GM23338 (cell line): Measurements from ENCODE around the gene PPME1. TPM values are rescaled to one million over a fixed set of nuclear protein-coding genes. Genes with fewer than 3 reads are reported as not detected.

Source experiments
- ATAC-seq: fragments of 200-7000 bp; cut with Tn5 transposase; 3 replicates; pipeline ENCODE4 v1.9.1; 2020
- DNase-seq: peaks from one replicate; pipeline ENCODE4 v3.0.0-alpha.2; 2015; ENCODE audit warnings: low spot score
- H2AFZ ChIP-seq: fragments of 200-600 bp; sonication (generic); 2 replicates; pipeline ENCODE4 v1.8.0; 2016; ENCODE audit warnings: antibody characterized with exemption, mild to moderate bottlenecking, moderate library complexity
- H3F3A ChIP-seq: fragments of 200-600 bp; sonication (generic); replicated peaks from 2 replicates; pipeline ENCODE4 v1.8.0; 2017; ENCODE audit warnings: antibody characterized with exemption, mixed run types, low read depth
- H3K27ac ChIP-seq: fragments of 200-600 bp; sonication (generic); 2 replicates; pipeline ENCODE4 v1.6.1; 2016; ENCODE audit warnings: low read depth
- H3K27me3 ChIP-seq: fragments of 200-600 bp; sonication (generic); 2 replicates; pipeline ENCODE4 v1.8.0; 2016; ENCODE audit warnings: mild to moderate bottlenecking, mixed run types, moderate library complexity; ENCODE audit not compliant: insufficient read depth
- H3K36me3 ChIP-seq: fragments of 200-600 bp; sonication (generic); 2 replicates; pipeline ENCODE4 v1.8.0; 2016; ENCODE audit warnings: mild to moderate bottlenecking; ENCODE audit not compliant: insufficient read depth
- H3K4me1 ChIP-seq: fragments of 200-600 bp; sonication (generic); 2 replicates; pipeline ENCODE4 v1.8.0; 2016; ENCODE audit warnings: mild to moderate bottlenecking, moderate library complexity; ENCODE audit not compliant: insufficient read depth
- H3K4me2 ChIP-seq: fragments of 200-600 bp; sonication (generic); 2 replicates; pipeline ENCODE4 v1.7.1; 2017; ENCODE audit warnings: mixed run types
- H3K4me3 ChIP-seq: fragments of 200-600 bp; sonication (generic); 2 replicates; pipeline ENCODE4 v1.6.1; 2016; ENCODE audit warnings: mixed run types
- H3K79me2 ChIP-seq: fragments of 200-600 bp; sonication (generic); replicated peaks from 2 replicates; pipeline ENCODE4 v1.8.0; 2017; ENCODE audit warnings: mild to moderate bottlenecking; ENCODE audit not compliant: insufficient read depth
- H3K9me2 ChIP-seq: fragments of 200-600 bp; sonication (generic); 2 replicates; pipeline ENCODE4 v1.8.0; 2017; ENCODE audit not compliant: insufficient read depth
- H4K20me1 ChIP-seq: fragments of 200-600 bp; sonication (generic); replicated peaks from 2 replicates; pipeline ENCODE4 v1.8.0; 2017; ENCODE audit warnings: mild to moderate bottlenecking; ENCODE audit not compliant: insufficient read depth
- H3K27ac Mint-ChIP-seq: 2 replicates; pipeline ENCODE4 v1.8.0; 2020; ENCODE audit warnings: inconsistent platforms, mild to moderate bottlenecking, moderate library complexity, mixed read lengths
- H3K27me3 Mint-ChIP-seq: 3 replicates; pipeline ENCODE4 v1.8.0; 2022; ENCODE audit warnings: low read depth, mild to moderate bottlenecking, moderate library complexity, mixed read lengths, inconsistent platforms; ENCODE audit not compliant: insufficient read depth, poor library complexity
- H3K36me3 Mint-ChIP-seq: 3 replicates; pipeline ENCODE4 v1.8.0; 2021; ENCODE audit warnings: low read depth, mild to moderate bottlenecking, inconsistent platforms, moderate library complexity, mixed read lengths
- H3K4me1 Mint-ChIP-seq: 3 replicates; pipeline ENCODE4 v1.8.0; 2020; ENCODE audit warnings: mild to moderate bottlenecking, inconsistent platforms, mixed read lengths
- H3K4me3 Mint-ChIP-seq: 3 replicates; pipeline ENCODE4 v1.8.0; 2021; ENCODE audit warnings: moderate library complexity, mild to moderate bottlenecking, inconsistent platforms, mixed read lengths
- H3K9me3 Mint-ChIP-seq: 3 replicates; pipeline ENCODE4 v1.8.0; 2020; ENCODE audit warnings: moderate library complexity, mild to moderate bottlenecking, inconsistent platforms, mixed read lengths
- CREB1 ChIP-seq: fragments of 250-450 bp; sonication (Bioruptor Pico); IDR thresholded peaks from 2 replicates; pipeline ENCODE4 v1.5.0; 2020; ENCODE audit warnings: low read depth, mild to moderate bottlenecking, moderate library complexity
- ETS1 ChIP-seq: IDR thresholded peaks from 2 replicates; pipeline ENCODE4 v1.6.1; 2016; ENCODE audit warnings: antibody characterized with exemption
- EZH2 ChIP-seq: fragments of 200-600 bp; sonication (generic); IDR thresholded peaks from one replicate; pipeline ENCODE4 v1.8.0; 2017; ENCODE audit warnings: antibody characterized with exemption, mild to moderate bottlenecking, low read depth; ENCODE audit not compliant: unreplicated experiment
- EZH2phosphoT487 ChIP-seq: fragments of 200-600 bp; sonication (generic); IDR thresholded peaks from one replicate; pipeline ENCODE4 v1.8.1; 2018; ENCODE audit warnings: antibody characterized with exemption; ENCODE audit not compliant: unreplicated experiment
- JUNB ChIP-seq: IDR thresholded peaks from one replicate; pipeline ENCODE4 v1.6.1; 2016; ENCODE audit warnings: antibody characterized with exemption; ENCODE audit not compliant: unreplicated experiment
- NANOG ChIP-seq: IDR thresholded peaks from 2 replicates; pipeline ENCODE4 v1.6.1; 2016; ENCODE audit warnings: antibody characterized with exemption, borderline replicate concordance
- POLR2AphosphoS5 ChIP-seq: IDR thresholded peaks from 2 replicates; pipeline ENCODE4 v1.6.1; 2016; ENCODE audit warnings: antibody characterized with exemption, low read depth
- REST ChIP-seq: IDR thresholded peaks from one replicate; pipeline ENCODE4 v1.6.1; 2018; ENCODE audit warnings: antibody characterized with exemption; ENCODE audit not compliant: unreplicated experiment
- STAT1 ChIP-seq: IDR thresholded peaks from one replicate; pipeline ENCODE4 v1.6.1; 2016; ENCODE audit warnings: antibody characterized with exemption; ENCODE audit not compliant: unreplicated experiment
- ZNF114 ChIP-seq: fragments of 250-450 bp; sonication (Bioruptor Pico); IDR thresholded peaks from 2 replicates; pipeline ENCODE4 v1.5.0; 2020; ENCODE audit warnings: mild to moderate bottlenecking, moderate library complexity
- ZNF331 ChIP-seq: fragments of 250-450 bp; sonication (Bioruptor Pico); IDR thresholded peaks from 2 replicates; pipeline ENCODE4 v1.5.0; 2020; ENCODE audit warnings: low read depth, mild to moderate bottlenecking, moderate library complexity
- polyA plus RNA-seq: library from polyadenylated mRNA; unstranded; fragments of >200 nt; fragmentation: Nextera tagmentation; extraction: Ambion mirVana; gene quantifications from 2 replicates; pipeline ENCODE4 v1.2.1, GENCODE V29; 2016
- total RNA-seq: library from RNA; depleted of rRNA; stranded (reverse); fragments of >200 nt; shearing (Covaris generic); gene quantifications from 2 replicates; pipeline ENCODE4 v1.2.3, GENCODE V29; 2014

Gene PPME1
- total and polyA plus RNA-seq, 2 experiments from 2014 or later, result 32.1 to 37.2 TPM

- no peak for TF ChIP-seq ZNF114
Measured at GRCh38 chr11:74204701-74205100, 33.6 kb downstream of the PPME1 start (continued).

GRCh38 chr11:74205181-74205580 is 34.1 kb downstream of the PPME1 start:
- Mint-ChIP-seq H3K9me3 (no peaks in the 10 kb centered on the region), H3K4me1 (peaks cover 2% of the 10 kb centered on the region; the same call in 1 of the 3 replicates), H3K36me3 (peaks cover 7% of the 10 kb centered on the region; the same call in 2 of the 3 replicates), H3K27me3 (no peaks in the 10 kb centered on the region), H3K27ac (no peak overlapping the region), H3K4me3 (no peak overlapping the region)
- TF ChIP-seq CREB1 (CRISPR knock-in tag) (no peak), EZH2phosphoT487 (no peak), NANOG (no peak), STAT1 (no peak), ETS1 (no peak), EZH2 (no peak), POLR2AphosphoS5 (no peak), JUNB (no peak)
- no peak overlapping the region for H2AFZ ChIP-seq
- H3K9me2 ChIP-seq, result no peaks in the 10 kb centered on the region
- H3F3A ChIP-seq, result no peaks in the 10 kb centered on the region
- no peak overlapping the region for H3K4me2 ChIP-seq
- no peaks in the 10 kb centered on the region for H3K36me3 ChIP-seq
- H3K27me3 ChIP-seq, result no peaks in the 10 kb centered on the region
- 0 out of 2 replicates have a peak, but pooled peaks cover 3% of the 10 kb centered on the region for H4K20me1 ChIP-seq
- H3K79me2 ChIP-seq, result no peaks in the 10 kb centered on the region
- H3K27ac ChIP-seq, result no peak overlapping the region
- DNase-seq (no peak), ATAC-seq (no peak)
- no peak overlapping the region for H3K4me3 ChIP-seq
- no peaks in the 10 kb centered on the region for H3K4me1 ChIP-seq

GRCh38 chr11:74206746-74207145 is 35.7 kb downstream of the PPME1 start:
- no peak overlapping the region for H3K27ac Mint-ChIP-seq
- H3K27ac ChIP-seq, result no peak overlapping the region
- peaks cover 9% of the 10 kb centered on the region for H3K36me3 Mint-ChIP-seq
- H3K27me3 ChIP-seq, result no peaks in the 10 kb centered on the region
- H3K4me3 ChIP-seq, result no peak overlapping the region
- no peaks in the 10 kb centered on the region for H3K27me3 Mint-ChIP-seq
- H3K4me2 ChIP-seq, result no peak overlapping the region
- no peaks in the 10 kb centered on the region for H3K79me2 ChIP-seq
- no peaks in the 10 kb centered on the region for H3K9me2 ChIP-seq
- no peak overlapping the region for H3K4me3 Mint-ChIP-seq
- no peak overlapping the region for H2AFZ ChIP-seq
- no peaks in the 10 kb centered on the region for H3K4me1 ChIP-seq
- H3F3A ChIP-seq, result no peaks in the 10 kb centered on the region
- no peaks in the 10 kb centered on the region for H3K9me3 Mint-ChIP-seq
- ATAC-seq (no peak), DNase-seq (no peak)
- H3K4me1 Mint-ChIP-seq, result peaks cover 5% of the 10 kb centered on the region
- no peaks in the 10 kb centered on the region for H3K36me3 ChIP-seq
- 0 out of 2 replicates have a peak, but pooled peaks cover 3% of the 10 kb centered on the region for H4K20me1 ChIP-seq
- no peak for TF ChIP-seq REST
- TF ChIP-seq ZNF331 (CRISPR knock-in tag), result no peak
- TF ChIP-seq STAT1, result no peak
